ENCODE data around the gene GAB4.

GAB4 gene

DNA sequence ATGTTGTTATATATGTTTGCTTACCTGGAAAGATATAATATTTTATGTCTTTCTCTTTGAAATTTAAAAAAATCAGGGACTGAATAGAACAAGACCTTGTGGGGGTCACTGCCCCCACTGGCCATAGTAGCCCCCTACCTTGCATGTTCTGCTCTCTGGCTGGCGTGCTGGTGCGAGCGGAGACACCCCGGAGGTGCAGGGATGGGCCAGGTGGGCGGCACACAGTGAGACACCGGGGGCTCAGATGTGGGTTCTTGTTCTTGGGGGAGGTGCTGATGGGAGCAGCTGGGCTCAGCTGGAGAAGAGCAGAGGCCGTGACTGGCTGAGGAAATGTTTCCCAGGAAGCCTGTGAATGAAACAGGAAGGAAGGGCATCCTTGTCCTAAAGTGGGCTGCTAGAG is 20.2 kb downstream of the GAB4 start:
- no peak for DNase-seq (ENCODE audit: low read depth in 2 of 2)

- no peak for DNase-seq (ENCODE audit: low read depth in 2 of 2)
Measured at GRCh38 chr22:16975155-16975885, 32.7 kb downstream of the GAB4 start.

DNA sequence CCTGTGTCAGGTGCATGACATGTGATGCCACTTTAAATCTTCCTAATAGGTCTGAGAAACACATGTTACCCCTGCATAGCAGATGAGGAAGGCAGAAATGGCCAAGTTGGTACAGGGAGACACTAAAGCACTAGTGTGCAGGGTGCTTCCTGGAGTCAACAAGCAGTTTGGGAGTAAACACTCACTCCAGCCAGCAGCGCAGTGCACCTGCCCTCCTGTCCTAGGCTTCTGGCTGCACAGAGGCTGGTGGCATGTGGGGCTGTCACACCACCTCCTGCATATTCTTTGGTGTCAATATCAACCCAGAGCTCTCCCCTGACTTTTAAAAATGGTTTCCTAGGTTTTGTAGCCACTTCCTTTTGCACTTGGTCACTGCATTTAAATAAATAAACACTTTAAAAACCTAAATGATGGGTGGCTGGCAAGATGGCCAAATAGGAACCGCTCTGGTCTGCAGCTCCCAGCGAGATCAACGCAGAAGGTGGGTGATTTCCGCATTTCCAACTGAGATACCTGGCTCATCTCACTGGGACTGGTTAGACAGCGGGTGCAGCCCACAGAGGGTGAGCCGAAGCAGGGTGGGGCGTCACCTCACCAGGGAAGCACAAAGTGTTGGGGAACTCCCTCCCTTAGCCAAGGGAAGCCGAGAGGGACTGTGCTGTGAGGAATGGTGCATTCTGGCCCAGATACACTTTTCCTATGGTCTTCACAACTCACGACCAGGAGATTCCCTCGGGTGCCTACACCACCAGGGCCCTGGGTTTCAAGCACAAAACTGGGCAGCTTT is 33.5 kb downstream of the GAB4 start:
- no peak for DNase-seq (ENCODE audit: low read depth in 2 of 2)

DNA sequence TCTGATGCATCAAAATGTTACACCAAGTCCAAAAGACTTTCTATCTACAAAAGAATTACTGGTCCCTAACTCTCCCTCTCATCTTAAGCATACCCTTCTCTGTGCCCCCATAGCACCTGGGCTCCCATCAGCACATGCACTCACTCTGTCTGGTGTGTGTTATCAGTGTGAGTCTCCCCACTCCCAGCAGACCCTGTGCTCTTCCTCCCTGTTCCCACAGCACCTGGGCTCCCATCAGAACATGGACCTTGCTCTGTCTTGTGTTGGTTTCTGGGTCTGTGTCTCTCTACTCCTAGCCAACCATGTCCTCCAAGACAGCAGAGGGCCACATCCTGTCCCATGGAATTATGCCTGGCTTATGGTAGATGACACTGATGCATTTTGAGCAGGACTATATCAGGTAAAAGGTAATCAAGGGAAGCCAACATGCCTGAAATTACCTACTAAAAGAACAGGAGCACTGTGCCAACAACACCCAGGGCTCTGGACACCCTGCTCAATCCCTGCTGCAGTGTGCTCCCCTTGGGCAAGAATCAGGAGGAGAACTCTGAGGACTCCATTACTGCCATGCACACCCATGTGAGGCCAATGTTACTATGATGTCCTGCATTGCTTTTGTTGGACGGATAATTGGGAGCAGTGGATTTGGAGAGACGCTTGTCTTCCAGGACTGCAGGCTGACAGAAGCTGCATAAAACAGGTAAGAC is 34.3 kb downstream of the GAB4 start:
- DNase-seq (ENCODE audit: low read depth in 2 of 2), result no peak

- no peak for DNase-seq (ENCODE audit: low read depth in 2 of 2)
Measured at GRCh38 chr22:16972311-16972710, 35.7 kb downstream of the GAB4 start.

DNA sequence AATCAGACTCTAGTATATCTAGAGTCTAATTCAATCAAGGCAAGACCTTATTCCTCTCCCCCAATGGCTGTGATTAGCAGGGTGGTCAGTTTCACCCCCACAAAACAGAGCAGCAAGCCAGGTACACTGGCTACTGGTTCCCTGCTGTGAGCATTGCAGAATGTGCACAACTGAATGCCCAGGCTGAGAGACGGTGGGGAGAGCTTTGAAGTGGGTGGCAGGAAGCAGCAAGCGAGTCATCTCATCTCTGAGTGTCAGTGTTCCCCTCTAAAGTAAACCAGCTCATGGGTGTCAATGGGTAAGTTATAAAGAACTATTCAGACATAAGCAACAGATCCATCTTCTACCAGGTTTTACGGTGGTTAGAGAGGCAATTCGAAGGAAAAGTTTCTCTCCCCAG is 37.6 kb downstream of the GAB4 start:
- DNase-seq (ENCODE audit: low read depth in 2 of 2), result no peak

GRCh38 chr22:16969508-16970327 is 38.3 kb downstream of the GAB4 start:
- DNase-seq (ENCODE audit: low read depth in 2 of 2), result no peak

- DNase-seq (ENCODE audit: low read depth in 2 of 2), result no peak
Measured at GRCh38 chr22:16968218-16968595, 39.8 kb downstream of the GAB4 start.

- no peak for DNase-seq (ENCODE audit: low read depth in 2 of 2)
Measured at GRCh38 chr22:16967453-16968217, 40.4 kb downstream of the GAB4 start.

DNA sequence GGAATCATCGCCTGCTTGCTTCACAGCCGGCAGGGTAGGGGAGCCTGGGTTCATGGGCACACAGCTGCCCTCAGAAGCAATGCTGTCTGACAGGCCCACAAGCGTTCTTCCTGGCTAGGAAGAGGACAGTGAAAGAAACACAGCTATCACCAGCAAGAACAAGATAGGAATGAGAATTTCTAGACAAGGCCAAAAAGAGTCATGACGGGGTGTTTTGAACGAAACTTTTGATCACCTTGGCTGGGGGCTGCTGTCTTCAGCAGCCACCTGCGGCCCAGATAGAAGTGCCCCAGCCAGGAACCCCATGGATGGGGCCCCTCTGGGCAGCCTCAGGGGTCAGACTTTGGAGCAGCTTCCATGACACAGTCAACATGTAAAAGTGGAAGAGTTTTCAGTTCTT is 41.8 kb downstream of the GAB4 start:
- no peak for DNase-seq (ENCODE audit: low read depth in 2 of 2)

GRCh38 chr22:16965560-16965959 is 42.5 kb downstream of the GAB4 start:
- no peak for DNase-seq (ENCODE audit: low read depth in 2 of 2)

DNA sequence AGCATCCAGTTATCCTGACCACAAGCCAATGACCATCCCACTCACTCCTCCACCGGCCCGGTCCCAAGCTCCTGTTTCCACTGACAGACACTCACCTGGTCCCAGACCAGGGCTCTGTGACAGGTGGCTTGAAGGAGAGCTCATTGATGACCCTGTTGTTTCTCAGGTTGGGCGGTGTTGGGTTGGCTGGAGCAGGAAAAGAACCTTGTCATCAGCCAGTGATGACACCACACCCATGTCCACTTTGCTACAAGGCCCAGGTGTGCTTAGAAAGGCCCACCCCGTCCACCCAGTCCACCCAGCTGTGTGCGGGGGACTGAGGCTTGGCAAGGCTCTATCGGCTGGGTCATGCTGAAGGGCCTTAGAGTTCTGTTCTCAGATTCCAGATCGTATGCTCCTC is 42.9 kb downstream of the GAB4 start:
- DNase-seq (ENCODE audit: low read depth in 2 of 2), result no peak

DNA sequence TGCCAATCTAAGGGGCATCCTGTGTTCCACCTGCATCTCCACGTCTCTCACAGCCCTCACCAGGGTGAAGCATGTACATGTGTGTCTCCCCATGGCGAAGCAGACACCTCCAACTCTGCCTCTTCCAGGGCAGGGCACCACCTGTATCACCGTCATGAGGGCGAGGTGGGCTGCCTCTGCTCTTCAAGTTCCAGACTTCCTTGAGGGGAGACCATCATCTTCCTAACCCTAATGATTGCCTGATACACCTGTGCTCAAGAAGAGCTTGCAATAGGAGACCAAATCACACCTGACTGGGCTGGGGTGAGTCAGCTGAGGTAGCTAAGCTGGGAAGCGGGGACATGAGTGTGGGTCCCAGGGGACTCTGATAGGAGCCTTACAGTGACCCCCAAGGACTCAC is 43.7 kb downstream of the GAB4 start:
- DNase-seq (ENCODE audit: low read depth in 2 of 2), result no peak

DNA sequence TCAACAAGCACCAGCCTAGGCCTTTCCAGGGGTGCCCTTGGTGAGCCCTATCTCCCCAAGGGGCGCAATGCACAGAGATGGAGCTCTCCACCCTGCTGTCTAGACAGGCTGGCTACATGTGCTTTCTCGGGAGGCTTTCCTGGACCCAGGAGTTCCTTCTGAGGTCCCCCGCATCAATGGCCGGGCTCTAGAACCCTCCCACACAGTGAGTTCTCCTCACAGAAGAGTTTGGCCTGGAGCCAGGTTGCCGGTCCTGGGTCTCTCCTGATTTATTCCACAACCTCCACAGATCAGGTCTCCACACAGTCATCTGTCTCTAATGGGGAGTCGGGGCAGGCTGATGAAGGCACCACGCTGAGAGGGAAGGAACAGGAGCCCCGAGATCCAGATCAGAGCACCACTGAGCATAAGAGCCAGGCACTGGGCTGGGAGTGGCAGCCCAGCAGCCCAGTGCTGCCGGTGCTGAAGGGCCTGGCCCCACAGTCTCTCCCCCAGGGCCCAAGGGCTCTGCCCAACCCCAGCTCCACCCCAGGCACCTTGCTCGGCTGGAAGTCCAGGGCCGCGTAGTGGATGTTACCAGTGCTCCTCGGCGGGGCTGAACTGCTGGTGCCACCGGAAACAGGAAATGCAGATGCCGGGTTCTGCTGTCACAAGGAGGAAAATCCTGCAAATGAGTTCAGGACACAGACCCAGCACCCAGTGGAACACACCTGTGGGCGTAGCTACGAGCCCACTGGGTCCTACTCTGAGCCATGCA is 44.7 kb downstream of the GAB4 start:
- no peak for DNase-seq (ENCODE audit: low read depth in 2 of 2)

GRCh38 chr22:16962501-16962900 is 45.5 kb downstream of the GAB4 start:
- DNase-seq (ENCODE audit: low read depth in 2 of 2), result no peak

DNA sequence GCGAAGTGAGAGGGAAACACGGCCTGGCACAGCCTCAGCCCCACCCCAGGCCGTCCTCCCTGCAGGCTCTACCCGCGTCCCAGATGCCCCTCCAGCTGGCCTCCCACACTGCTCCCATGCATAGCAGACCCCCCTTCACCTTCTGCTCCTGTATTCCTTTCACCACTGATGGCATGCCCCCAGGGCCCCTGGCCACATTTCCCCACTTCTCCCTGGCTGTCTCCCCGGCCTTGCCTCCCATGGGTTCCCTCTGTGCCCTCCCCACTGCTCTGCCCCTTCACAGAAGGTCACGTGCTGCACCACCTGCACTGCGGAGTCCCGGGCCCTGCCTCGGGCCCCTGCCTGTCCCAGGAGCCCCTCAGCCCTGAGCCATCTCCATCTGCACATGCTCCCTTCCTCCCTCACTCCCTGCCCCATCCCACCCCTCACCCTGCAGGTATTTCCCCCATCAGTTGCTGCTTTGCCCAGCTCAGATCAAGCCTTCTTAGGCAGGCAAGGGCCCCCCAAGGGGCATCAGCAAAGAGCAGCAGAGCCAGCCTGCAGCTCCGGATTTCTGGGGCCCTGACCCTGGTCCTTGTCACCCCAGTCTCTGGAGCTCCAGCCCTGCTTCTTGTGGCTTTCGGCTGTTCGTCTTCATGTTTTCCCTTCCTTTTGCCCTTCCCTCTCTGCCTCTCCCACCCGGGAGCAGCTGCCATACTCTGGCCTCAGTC is 46.4 kb downstream of the GAB4 start:
- no peak for DNase-seq (ENCODE audit: low read depth in 2 of 2)

GRCh38 chr22:16960884-16961249 is 47.2 kb downstream of the GAB4 start:
- no peak for DNase-seq (ENCODE audit: low read depth in 2 of 2)

DNA sequence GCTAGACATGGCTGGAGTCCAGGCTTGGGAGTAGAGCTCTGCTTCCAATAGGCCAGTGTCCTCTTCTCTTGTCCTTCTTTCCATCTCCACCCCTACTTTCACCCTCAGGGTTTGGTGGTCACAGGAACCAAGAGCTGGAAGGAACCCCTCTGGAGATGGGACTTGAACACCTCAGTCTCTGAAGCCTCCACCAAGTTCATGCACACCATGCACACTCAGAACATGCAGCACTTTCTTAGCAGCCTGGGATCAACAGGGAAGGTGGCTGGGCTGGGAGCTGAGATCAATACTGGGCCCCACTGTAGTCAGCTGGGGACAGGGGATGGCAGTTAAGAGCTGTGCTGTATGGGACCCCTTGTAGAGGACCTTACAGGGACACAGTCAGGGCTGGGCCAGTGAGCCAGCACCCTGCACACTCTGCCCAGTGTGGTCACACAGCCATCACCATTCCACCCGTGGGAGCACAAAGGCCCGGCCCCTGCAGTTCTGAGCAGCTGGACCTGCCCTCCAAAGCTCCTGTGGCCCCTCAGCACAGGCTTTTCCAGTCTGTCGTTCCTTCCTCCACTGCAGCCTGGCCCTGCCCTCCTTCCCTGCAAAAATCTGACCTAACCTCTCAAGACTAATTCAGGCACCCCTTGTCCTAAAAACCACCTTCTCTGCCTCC is 47.7 kb downstream of the GAB4 start:
- DNase-seq (ENCODE audit: low read depth in 2 of 2), result no peak

- no peak for DNase-seq (ENCODE audit: low read depth in 2 of 2)
Measured at GRCh38 chr22:16959345-16959930, 48.6 kb downstream of the GAB4 start.
